T follicular helper cell (primary cell): ENCODE data around the gene GABRD.

Experiments used
- DNase-seq: peaks from one replicate; pipeline ENCODE4 v3.0.0-alpha.2; 2020; ENCODE audit warnings: low read depth

GABRD gene

GRCh38 chr1:2018217-2019171, 651 bp upstream of the GABRD start:
- no peak for DNase-seq

- DNase-seq = no peak
Measured at GRCh38 chr1:2019571-2020309, 595 bp downstream of the GABRD start.

DNA sequence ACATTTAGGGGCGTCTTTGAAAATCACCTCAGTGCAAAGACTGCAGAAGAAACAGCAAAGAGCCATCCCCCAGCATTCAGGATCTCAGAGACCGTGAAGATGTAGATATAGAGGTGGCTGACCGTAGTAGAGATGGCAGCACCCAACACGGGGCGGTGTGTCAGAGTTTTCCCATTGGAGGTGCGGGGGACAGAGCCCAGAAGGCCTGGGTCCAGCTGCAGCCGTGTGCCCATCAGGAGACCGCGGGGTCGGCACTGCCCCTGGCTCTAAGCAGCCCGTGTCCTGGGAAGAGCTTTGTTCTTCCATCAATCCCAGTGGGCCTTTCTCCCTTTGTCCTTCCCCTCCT, 1.1 kb downstream of the GABRD start:
- DNase-seq = no peak

DNA sequence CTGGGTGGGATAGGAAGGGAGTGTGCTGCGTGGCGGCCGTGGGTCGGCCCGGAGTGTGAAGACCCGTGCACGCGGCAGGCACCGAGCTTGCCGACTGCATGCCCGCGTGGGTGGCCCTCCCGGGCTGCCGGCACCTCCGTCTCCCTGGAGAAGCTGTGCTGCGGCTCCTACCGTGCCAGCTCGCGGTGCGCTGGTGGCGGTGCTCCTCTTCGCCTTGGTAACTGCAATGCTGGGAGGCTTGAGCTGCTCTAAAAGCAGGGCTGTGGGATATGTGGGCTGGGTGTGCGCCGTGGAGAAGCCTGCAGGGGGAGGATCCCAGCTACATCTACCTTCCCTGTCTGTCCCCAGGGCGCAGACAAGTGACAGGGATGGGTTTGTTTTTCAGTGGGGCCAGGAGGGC, 2.4 kb downstream of the GABRD start:
- no peak for DNase-seq

GRCh38 chr1:2022063-2022770, 3.1 kb downstream of the GABRD start:
- no peak for DNase-seq

GRCh38 chr1:2023187-2023586, 4.0 kb downstream of the GABRD start:
- no peak for DNase-seq

- DNase-seq = no peak
Measured at GRCh38 chr1:2024451-2024850, 5.3 kb downstream of the GABRD start.

- no peak for DNase-seq
Measured at GRCh38 chr1:2024887-2025286, 5.7 kb downstream of the GABRD start.

GRCh38 chr1:2025491-2025981, 6.4 kb downstream of the GABRD start:
- no peak for DNase-seq

DNA sequence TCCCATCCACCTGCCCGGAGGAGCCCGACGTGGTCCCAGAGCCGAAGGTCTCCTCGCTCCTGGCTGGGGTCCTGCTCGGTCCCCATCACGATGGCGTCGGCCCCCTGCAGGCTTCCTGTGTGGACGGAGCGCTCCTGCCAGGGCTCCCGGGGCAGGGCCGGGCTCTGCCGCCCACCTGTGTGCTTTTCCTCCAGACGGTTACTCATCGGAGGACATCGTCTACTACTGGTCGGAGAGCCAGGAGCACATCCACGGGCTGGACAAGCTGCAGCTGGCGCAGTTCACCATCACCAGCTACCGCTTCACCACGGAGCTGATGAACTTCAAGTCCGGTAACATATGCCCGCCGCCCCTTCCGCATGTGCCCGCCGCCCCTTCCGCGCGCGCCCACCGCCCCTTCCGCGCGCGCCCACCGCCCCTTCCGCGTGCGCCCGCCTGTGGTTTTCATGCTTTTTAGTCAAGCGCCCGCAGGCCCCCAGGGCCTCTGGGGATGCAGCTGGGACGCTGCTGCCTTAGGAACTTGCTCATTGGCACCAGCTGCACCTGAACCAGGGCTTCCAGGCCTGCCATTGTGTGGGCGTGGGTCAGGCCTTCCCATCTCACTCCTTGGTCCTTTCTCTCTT, 8.9 kb downstream of the GABRD start:
- DNase-seq = no peak

DNA sequence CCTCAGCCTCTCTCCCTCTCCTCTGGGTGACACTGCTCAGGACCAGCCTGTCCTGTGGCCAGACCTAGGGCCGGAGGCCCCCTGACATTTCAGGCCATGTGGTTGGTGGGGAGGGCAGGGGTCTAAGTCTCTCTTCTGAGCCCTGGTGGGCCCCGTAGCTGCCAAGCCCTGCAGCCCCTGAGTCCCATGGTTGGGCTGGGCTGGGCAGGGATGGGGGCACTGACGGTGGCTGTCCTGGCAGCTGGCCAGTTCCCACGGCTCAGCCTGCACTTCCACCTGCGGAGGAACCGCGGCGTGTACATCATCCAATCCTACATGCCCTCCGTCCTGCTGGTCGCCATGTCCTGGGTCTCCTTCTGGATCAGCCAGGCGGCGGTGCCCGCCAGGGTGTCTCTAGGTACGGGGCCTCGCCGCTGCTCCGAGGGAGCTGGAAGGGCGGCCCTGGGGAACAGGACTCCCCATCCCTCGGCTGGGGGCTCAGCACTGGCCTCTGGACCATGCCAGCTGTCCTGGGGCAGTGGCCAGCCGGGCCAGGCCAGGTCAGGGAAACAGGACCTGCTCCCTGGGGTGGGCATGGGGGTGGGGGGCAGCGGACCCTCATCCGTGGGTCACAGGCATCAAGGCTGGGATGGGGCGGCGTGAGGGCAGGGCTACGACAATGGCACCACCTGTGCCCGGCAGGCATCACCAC, 9.9 kb downstream of the GABRD start:
- no peak for DNase-seq

- no peak for DNase-seq
Measured at GRCh38 chr1:2029561-2029960, 10.4 kb downstream of the GABRD start.

DNA sequence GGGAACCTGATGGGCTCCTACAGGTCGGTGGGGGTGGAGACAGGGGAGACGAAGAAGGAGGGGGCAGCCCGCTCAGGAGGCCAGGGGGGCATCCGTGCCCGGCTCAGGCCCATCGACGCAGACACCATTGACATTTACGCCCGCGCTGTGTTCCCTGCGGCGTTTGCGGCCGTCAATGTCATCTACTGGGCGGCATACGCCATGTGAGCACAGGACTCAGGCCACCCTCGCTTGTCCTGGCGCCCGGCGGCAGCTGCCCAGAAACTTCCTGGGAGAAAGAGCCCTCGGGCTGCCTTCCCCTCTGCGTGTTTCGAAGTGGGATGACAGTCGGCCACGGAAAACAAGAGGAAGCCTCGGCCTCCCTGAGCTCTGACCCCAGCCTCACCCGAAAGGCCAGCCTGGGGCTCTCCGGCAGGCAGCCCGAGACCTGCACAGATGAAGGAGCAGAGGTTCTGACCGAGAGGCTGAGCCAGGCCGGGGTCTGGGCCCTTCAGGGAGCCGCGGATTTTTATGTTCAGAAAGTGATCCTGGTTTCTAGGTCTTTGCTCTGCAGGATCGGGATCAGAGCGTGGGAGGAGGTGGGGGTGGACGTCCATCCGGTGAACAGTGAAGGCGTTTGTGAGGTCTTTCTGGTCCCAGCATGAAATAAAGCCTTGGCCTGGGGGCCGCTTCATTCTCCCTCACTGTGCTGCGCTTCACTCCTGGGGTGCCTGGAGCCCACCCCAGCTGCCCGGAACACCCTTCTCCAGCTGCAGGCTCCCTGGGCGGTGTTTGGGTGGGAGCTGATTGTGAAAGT, 11.1 kb downstream of the GABRD start:
- DNase-seq = no peak

DNA sequence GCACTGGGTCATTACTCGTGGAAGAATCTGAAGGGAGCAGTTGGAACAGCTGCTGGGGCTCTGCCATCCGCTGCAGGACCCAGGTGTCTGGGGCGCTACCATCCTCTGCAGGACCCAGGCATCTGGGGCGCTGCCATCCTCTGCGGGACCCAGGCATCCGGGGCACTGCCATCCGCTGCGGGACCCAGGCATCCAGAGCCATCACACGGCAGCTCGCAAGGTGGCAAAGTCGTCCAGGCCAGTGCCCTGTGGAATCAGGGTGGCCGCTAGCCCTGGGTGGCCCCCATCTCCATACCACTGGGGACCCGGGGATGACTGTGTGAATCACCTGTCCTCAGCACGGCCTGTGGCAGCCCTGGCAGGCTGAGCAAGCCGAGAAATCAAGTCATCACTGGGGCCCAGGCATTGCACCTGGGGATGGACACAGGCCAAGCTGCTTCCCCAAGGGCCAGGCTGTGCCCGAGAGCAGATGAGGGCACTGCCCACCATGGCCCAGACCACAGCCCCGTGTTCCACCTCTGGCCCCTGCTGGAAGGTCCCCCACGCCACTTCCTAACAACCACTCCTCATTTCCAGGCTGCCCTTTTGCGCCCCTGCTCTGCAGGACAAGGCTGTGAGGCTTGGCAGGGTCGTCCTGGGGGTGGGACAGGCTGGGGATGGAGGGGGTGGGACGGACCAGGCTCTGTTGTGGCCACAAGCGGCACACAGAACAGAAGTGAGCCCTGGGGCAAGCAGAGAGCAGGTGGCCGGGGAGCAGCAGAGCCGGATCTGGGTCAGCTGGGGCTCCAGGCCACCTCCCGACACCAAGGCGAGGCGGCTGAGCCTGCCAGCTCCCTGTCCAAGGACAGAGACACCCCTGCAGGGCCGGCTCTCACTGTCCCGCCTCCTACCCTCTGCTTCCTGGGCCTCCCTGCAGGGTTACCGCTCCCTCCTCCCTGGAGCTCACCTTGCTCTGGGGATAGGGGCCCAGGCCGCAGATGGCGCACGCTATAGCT, 12.7 kb downstream of the GABRD start:
- no peak for DNase-seq

- DNase-seq = no peak
Measured at GRCh38 chr1:2032737-2033136, 13.6 kb downstream of the GABRD start.

DNA sequence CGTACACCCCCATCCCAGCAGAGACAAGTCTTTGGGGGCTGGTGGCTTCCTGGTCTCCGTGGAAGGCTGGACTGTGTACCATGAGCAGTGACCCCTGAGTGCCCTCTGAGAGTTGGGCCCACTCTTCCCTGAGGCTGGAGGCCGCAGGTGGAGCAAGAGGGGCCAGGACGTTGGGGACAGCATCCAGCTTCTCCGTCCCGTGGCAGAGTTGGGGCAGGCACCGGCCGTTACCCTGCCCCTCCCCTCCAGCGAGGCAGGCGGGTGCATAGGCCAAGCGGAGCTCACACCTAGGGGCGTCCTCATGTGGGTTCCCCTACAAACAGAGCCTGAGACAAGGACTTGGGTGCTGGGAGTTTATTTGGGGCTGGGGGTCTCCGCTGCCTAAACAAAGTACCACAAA, 14.0 kb downstream of the GABRD start:
- no peak for DNase-seq

GRCh38 chr1:2036287-2036686, 17.1 kb downstream of the GABRD start:
- DNase-seq = no peak

DNA sequence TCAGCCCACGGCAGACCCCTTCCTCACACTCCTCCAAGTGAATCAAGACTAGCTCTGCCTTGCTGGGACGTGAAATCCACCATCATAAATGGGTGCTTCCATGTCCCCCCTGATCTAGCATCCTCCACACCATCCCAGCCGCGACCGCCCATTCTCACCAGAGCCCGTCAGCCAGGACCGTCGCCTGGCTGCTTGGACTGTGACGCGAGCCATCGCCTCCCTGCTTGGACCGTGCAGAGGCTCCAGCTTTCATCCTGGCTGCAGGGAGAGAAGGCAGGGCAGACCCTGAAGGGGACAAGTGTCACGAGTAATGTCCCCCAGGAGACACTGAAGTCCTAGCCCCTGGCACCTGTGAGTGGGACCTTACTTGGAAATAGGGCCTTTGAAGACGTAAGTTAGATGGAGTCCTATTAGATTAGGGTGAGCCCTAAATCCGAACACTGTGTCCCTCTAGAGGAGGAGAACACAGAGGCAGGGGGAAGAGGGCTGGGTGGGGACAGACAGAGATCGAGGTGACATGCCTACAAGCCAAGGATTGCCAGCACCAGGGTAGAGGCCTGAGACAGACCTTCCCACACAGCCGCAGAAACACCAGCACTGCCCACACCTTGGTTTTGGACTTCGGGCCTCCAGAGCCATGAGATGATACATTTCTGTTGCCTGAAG, 18.3 kb downstream of the GABRD start:
- DNase-seq = no peak

DNA sequence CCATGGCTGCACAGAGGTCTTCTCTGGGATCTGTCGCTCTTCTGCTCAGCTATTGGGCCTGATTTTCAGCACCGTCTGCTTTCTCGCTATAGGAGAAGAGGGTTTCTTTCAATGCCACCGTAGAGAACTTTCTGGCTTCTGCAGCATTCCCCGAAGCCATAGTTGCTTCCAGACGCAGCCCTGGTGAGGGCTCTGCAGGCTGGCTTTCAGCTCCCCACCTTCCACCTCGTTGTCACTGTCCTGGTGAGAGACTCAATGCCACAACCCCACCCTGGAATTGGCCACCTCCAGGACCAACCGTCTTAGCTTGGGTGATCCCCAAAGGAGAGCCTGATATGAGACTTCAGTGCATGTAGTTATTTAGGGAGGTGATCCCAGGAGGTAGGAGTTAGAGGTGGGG, 19.1 kb downstream of the GABRD start:
- no peak for DNase-seq
